Fibroblast of skin of right biceps (primary cell): ENCODE results near the gene IGF1R.

Source experiments
- DNase-seq: peaks from one replicate; pipeline ENCODE4 v3.0.0-alpha.2; 2013

IGF1R gene

GRCh38 chr15:98729446-98730042, 81.2 kb downstream of the IGF1R start:
- DNase-seq = no peak

GRCh38 chr15:98730860-98731711, 82.7 kb downstream of the IGF1R start:
- no peak for DNase-seq

- no peak for DNase-seq
Observed at GRCh38 chr15:98731712-98732450, 83.5 kb downstream of the IGF1R start.

GRCh38 chr15:98733098-98733497, 84.8 kb downstream of the IGF1R start:
- DNase-seq = no peak

GRCh38 chr15:98734466-98735199, 86.3 kb downstream of the IGF1R start:
- no peak for DNase-seq

- no peak for DNase-seq
Observed at GRCh38 chr15:98735304-98735703, 87.0 kb downstream of the IGF1R start.

GRCh38 chr15:98735895-98736617, 87.7 kb downstream of the IGF1R start:
- no peak for DNase-seq

- DNase-seq = no peak
Observed at GRCh38 chr15:98737159-98737558, 88.8 kb downstream of the IGF1R start.

- no peak for DNase-seq
Observed at GRCh38 chr15:98737721-98738120, 89.4 kb downstream of the IGF1R start.

- DNase-seq = no peak
Observed at GRCh38 chr15:98738689-98739401, 90.5 kb downstream of the IGF1R start.

- DNase-seq = no peak
Observed at GRCh38 chr15:98740295-98740694, 92.0 kb downstream of the IGF1R start.

GRCh38 chr15:98740963-98741362, 92.6 kb downstream of the IGF1R start:
- no peak for DNase-seq

- DNase-seq = no peak
Observed at GRCh38 chr15:98743177-98743576, 94.8 kb downstream of the IGF1R start.

- DNase-seq = no peak
Observed at GRCh38 chr15:98744506-98744905, 96.2 kb downstream of the IGF1R start.

GRCh38 chr15:98745179-98745578, 96.8 kb downstream of the IGF1R start:
- no peak for DNase-seq

- peak; percentile 60 for DNase-seq
Observed at GRCh38 chr15:98745650-98746374, 97.5 kb downstream of the IGF1R start.

GRCh38 chr15:98746375-98747155, 98.2 kb downstream of the IGF1R start:
- no peak for DNase-seq

- no peak for DNase-seq
Observed at GRCh38 chr15:98751767-98752166, 103.4 kb downstream of the IGF1R start.

- DNase-seq = peak; percentile 22
Observed at GRCh38 chr15:98753726-98754656, 105.7 kb downstream of the IGF1R start.
